Measurements from ENCODE around the gene DSC2.

DNA sequence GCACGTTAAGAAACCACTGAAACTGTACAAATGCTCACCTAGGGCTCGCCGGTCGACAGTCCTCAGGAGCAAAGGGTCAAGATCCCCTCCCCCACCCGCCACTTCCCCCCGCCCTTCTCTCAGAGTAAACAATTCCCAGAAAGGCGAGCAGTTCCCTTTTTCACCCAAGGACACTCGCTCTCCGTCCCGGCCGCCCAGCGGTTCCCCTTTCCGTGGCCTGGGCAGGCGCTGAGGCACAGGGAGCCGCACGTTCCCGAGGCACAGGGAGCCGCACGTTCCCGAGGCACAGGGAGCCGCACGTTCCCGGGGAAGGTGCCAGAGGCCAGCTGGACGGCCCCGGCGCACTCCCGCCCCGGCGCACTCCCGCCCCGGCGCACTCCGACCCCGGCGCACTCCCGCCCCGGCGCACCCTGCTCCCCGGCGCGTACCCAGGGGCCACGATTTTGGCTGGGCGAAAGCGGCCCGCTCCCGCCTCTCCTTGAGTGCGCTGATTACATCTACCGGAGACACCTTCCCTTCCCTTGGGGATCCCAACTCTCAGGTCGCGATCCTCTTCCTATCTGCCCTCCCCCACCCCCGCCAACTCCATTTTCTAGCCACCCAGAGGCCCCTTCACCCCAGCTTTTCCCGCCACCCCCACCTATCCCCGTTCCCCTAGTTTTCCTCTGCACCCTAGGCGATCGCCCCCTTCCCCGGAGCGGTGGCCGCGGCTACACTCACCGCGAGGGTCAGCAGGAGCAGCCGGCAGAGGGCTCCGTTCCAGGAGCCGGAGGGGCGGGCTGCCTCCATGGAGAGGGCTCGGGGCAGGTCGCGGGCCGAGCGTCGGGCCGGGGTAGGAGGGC, 817 bp downstream of the DSC2 start:
- TF ChIP-seq, protein P1, sequence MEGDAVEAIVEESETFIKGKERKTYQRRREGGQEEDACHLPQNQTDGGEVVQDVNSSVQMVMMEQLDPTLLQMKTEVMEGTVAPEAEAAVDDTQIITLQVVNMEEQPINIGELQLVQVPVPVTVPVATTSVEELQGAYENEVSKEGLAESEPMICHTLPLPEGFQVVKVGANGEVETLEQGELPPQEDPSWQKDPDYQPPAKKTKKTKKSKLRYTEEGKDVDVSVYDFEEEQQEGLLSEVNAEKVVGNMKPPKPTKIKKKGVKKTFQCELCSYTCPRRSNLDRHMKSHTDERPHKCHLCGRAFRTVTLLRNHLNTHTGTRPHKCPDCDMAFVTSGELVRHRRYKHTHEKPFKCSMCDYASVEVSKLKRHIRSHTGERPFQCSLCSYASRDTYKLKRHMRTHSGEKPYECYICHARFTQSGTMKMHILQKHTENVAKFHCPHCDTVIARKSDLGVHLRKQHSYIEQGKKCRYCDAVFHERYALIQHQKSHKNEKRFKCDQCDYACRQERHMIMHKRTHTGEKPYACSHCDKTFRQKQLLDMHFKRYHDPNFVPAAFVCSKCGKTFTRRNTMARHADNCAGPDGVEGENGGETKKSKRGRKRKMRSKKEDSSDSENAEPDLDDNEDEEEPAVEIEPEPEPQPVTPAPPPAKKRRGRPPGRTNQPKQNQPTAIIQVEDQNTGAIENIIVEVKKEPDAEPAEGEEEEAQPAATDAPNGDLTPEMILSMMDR (IDR thresholded peaks at IDR 0.05; ENCODE audit: low read length): no peak
- no peak for TF ChIP-seq EZH2phosphoT487 (IDR thresholded peaks at IDR 0.05; ENCODE audit: low read length)
- TF ChIP-seq EZH2 (optimal IDR thresholded peaks at IDR 0.05; ENCODE audit: low read depth, low read length): no peak

All from MM.1S (cell line).